Measurements from ENCODE around the gene AKAP7.

DNA sequence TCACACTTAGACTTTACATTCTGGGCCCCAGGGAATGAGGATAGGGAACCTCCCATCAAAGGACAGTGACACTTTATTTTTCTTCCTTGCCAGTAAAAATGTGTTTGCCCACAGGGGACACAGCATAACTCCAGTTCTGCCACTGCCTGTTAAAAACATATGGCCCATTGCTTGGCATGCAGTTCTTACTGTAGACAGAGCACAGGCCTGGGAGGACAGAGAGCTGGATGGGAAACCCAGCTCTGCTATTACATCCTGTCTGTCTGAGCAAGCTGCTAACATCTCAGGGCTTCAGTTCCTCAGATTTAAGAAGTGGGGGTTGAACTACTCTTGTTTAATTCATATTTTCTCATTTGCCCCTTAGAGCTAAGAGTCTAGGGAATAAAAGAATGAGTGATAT is 120.2 kb downstream of the AKAP7 start:
- TF ChIP-seq, protein P1, sequence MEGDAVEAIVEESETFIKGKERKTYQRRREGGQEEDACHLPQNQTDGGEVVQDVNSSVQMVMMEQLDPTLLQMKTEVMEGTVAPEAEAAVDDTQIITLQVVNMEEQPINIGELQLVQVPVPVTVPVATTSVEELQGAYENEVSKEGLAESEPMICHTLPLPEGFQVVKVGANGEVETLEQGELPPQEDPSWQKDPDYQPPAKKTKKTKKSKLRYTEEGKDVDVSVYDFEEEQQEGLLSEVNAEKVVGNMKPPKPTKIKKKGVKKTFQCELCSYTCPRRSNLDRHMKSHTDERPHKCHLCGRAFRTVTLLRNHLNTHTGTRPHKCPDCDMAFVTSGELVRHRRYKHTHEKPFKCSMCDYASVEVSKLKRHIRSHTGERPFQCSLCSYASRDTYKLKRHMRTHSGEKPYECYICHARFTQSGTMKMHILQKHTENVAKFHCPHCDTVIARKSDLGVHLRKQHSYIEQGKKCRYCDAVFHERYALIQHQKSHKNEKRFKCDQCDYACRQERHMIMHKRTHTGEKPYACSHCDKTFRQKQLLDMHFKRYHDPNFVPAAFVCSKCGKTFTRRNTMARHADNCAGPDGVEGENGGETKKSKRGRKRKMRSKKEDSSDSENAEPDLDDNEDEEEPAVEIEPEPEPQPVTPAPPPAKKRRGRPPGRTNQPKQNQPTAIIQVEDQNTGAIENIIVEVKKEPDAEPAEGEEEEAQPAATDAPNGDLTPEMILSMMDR (IDR thresholded peaks at IDR 0.05; ENCODE audit: insufficient read depth, low read length, poor library complexity, severe bottlenecking), result no peak
- no peak for TF ChIP-seq EZH2phosphoT487 (conservative IDR thresholded peaks at IDR 0.05; ENCODE audit: low read length)

All from SU-DHL-6 (cell line).